Measurements from ENCODE around the gene IQSEC3.

Gene IQSEC3

DNA sequence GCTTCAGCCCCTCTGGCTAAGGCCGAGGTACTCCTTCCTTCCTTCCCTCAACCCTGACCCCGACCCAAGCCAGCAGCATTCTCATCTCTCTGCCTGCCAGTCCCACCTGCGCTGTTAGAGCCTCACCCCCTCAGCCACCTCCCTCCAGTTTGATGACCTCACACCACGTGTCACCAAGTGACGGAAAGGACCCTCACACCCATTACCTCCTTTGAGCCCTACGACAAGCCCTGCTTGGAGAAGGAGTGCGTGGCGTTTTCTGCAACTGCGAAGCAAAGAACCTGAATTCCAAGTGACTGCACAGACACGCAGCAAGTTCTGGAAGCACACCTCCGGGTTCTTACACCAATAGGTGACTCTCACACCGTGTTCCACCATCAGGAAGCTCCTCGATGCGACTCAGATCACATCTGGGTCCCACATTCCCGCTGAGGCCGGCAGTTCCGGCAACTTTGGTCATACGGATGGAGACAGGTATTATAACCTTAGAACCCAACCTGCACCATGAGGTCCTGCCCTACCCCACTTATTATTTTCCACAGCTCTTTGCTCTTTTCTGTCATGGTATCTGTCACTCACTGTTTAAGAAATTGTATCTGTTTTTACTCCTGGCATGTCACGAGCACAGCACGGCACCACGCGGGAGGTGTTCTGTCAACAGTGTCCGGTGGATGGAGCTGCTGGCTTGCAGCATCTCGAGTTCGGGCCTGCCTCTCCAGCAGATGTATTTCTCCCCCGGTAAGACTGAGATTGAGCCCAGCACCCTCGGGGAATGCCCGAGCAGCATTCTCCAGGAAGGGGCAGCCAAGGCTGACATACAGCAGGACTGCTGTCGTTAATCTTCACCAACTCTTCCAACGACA, 152.4 kb downstream of the IQSEC3 start:
- Histone ChIP-seq H4K20me1 (ENCODE audit: insufficient read depth, low read length, poor library complexity, severe bottlenecking) (no peaks in the 10 kb centered on the region), H3K9ac (ENCODE audit: low read depth, low read length, poor library complexity, severe bottlenecking) (peak overlapping the region; percentile 48), H3K4me3 (ENCODE audit: low read length, poor library complexity, severe bottlenecking) (no peak overlapping the region), H3K4me2 (ENCODE audit: low read depth, low read length, poor library complexity, severe bottlenecking) (peak overlapping the region; percentile 36), H2AFZ (ENCODE audit: low read length) (0 out of 2 replicates have a peak overlapping the region, but pooled peaks have one; percentile 8), H3K79me2 (ENCODE audit: insufficient read depth, low read length) (no peaks in the 10 kb centered on the region), H3F3A (ENCODE audit: low read depth) (no peaks in the 10 kb centered on the region), H3K36me3 (ENCODE audit: insufficient read depth, low read length) (no peaks in the 10 kb centered on the region), H3K9me2 (replicated peaks; ENCODE audit: low read depth, low read length) (no peaks in the 10 kb centered on the region), H3K9me3 (ENCODE audit: insufficient read depth, low read depth, low read length) (no peaks in the 10 kb centered on the region), H3K4me1 (ENCODE audit: insufficient read depth, low read length, poor library complexity, severe bottlenecking) (peaks cover 72% of the 10 kb centered on the region), H3K27me3 (ENCODE audit: insufficient read depth, low read length, poor library complexity, severe bottlenecking) (no peaks in the 10 kb centered on the region)
- TF ChIP-seq EZH2phosphoT487 (IDR thresholded peaks at IDR 0.05; ENCODE audit: borderline replicate concordance): no peak

DNA sequence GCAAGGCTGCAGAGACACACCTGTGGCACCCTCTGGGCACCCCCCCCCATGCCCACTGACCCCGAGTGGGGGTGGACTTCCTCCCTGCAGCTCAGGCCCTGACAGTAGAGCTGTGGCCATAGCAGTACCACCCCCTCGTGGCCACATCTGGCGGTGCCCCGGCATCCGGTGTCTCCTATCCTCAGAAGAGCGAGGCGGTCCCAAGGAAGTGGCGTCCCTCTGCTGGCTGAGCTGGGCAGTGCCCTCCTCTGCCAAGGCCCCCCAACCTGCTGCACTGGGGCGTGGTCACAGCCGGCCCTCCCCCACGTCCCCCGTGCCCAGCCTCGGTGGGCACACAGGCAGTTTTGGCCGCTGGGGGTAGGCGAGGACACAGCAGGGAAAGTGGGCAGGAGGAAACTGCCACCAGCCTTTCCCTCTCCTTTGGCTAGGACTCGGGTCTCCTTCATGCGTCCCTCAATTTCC, 153.4 kb downstream of the IQSEC3 start:
- Histone ChIP-seq H3K4me1 (ENCODE audit: insufficient read depth, low read length, poor library complexity, severe bottlenecking) (peaks cover 62% of the 10 kb centered on the region), H3K4me3 (ENCODE audit: low read length, poor library complexity, severe bottlenecking) (peak overlapping the region; percentile 40), H2AFZ (ENCODE audit: low read length) (peak overlapping the region; percentile 53), H4K20me1 (ENCODE audit: insufficient read depth, low read length, poor library complexity, severe bottlenecking) (no peaks in the 10 kb centered on the region), H3F3A (ENCODE audit: low read depth) (no peaks in the 10 kb centered on the region), H3K79me2 (ENCODE audit: insufficient read depth, low read length) (no peaks in the 10 kb centered on the region), H3K9me3 (ENCODE audit: insufficient read depth, low read depth, low read length) (no peaks in the 10 kb centered on the region), H3K9ac (ENCODE audit: low read depth, low read length, poor library complexity, severe bottlenecking) (peak overlapping the region; percentile 53), H3K4me2 (ENCODE audit: low read depth, low read length, poor library complexity, severe bottlenecking) (peak overlapping the region; percentile 57), H3K27me3 (ENCODE audit: insufficient read depth, low read length, poor library complexity, severe bottlenecking) (no peaks in the 10 kb centered on the region), H3K9me2 (replicated peaks; ENCODE audit: low read depth, low read length) (no peaks in the 10 kb centered on the region), H3K36me3 (ENCODE audit: insufficient read depth, low read length) (no peaks in the 10 kb centered on the region)
- no peak for TF ChIP-seq EZH2phosphoT487 (IDR thresholded peaks at IDR 0.05; ENCODE audit: borderline replicate concordance)
- TF ChIP-seq, protein P1, sequence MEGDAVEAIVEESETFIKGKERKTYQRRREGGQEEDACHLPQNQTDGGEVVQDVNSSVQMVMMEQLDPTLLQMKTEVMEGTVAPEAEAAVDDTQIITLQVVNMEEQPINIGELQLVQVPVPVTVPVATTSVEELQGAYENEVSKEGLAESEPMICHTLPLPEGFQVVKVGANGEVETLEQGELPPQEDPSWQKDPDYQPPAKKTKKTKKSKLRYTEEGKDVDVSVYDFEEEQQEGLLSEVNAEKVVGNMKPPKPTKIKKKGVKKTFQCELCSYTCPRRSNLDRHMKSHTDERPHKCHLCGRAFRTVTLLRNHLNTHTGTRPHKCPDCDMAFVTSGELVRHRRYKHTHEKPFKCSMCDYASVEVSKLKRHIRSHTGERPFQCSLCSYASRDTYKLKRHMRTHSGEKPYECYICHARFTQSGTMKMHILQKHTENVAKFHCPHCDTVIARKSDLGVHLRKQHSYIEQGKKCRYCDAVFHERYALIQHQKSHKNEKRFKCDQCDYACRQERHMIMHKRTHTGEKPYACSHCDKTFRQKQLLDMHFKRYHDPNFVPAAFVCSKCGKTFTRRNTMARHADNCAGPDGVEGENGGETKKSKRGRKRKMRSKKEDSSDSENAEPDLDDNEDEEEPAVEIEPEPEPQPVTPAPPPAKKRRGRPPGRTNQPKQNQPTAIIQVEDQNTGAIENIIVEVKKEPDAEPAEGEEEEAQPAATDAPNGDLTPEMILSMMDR (conservative IDR thresholded peaks at IDR 0.05; ENCODE audit: low read length): peak; percentile 100

DNA sequence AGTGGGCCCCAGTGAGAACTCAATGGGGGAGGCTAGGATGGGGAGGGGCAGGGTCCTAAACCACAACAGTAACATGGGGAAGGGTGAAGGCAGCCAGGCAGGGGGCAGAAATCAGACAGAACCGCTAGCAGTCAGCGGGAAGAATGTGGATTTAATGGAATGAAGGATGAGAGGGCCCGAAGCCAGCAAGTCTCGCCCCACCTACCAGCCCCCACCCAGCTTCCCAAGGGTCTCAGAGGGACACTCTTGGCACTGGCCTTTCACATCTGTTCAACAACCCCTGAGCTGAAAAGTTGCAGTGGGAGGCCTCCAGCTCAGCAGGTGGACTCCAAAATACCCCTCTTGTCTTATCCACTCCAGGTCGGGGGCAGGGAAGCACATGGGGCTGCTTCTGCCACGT, 153.9 kb downstream of the IQSEC3 start:
- no peaks in the 10 kb centered on the region for H4K20me1 ChIP-seq (ENCODE audit: insufficient read depth, low read length, poor library complexity, severe bottlenecking)
- H3K27me3 ChIP-seq (ENCODE audit: insufficient read depth, low read length, poor library complexity, severe bottlenecking): no peaks in the 10 kb centered on the region
- H3K79me2 ChIP-seq (ENCODE audit: insufficient read depth, low read length): no peaks in the 10 kb centered on the region
- peak overlapping the region; percentile 53 for H3K9ac ChIP-seq (ENCODE audit: low read depth, low read length, poor library complexity, severe bottlenecking)
- no peaks in the 10 kb centered on the region for H3F3A ChIP-seq (ENCODE audit: low read depth)
- H3K36me3 ChIP-seq (ENCODE audit: insufficient read depth, low read length): no peaks in the 10 kb centered on the region
- no peaks in the 10 kb centered on the region for H3K9me3 ChIP-seq (ENCODE audit: insufficient read depth, low read depth, low read length)
- peak overlapping the region; percentile 57 for H3K4me2 ChIP-seq (ENCODE audit: low read depth, low read length, poor library complexity, severe bottlenecking)
- no peaks in the 10 kb centered on the region for H3K9me2 ChIP-seq (replicated peaks; ENCODE audit: low read depth, low read length)
- peak overlapping the region; percentile 53 for H2AFZ ChIP-seq (ENCODE audit: low read length)
- H3K4me1 ChIP-seq (ENCODE audit: insufficient read depth, low read length, poor library complexity, severe bottlenecking): peaks cover 56% of the 10 kb centered on the region
- peak overlapping the region; percentile 40 for H3K4me3 ChIP-seq (ENCODE audit: low read length, poor library complexity, severe bottlenecking)
- TF ChIP-seq, protein P1 (conservative IDR thresholded peaks at IDR 0.05; ENCODE audit: low read length): no peak

Data from Loucy (cell line).